GM23338 (cell line): ENCODE data around the gene COX17. TPM values are rescaled to one million over a fixed set of nuclear protein-coding genes. Genes with fewer than 3 reads are reported as not detected.

Source experiments
- ATAC-seq: fragments of 200-7000 bp; cut with Tn5 transposase; 3 replicates; pipeline ENCODE4 v1.9.1; 2020
- DNase-seq: peaks from one replicate; pipeline ENCODE4 v3.0.0-alpha.2; 2015; ENCODE audit warnings: low spot score
- H2AFZ ChIP-seq: fragments of 200-600 bp; sonication (generic); 2 replicates; pipeline ENCODE4 v1.8.0; 2016; ENCODE audit warnings: antibody characterized with exemption, mild to moderate bottlenecking, moderate library complexity
- H3F3A ChIP-seq: fragments of 200-600 bp; sonication (generic); replicated peaks from 2 replicates; pipeline ENCODE4 v1.8.0; 2017; ENCODE audit warnings: antibody characterized with exemption, mixed run types, low read depth
- H3K27ac ChIP-seq: fragments of 200-600 bp; sonication (generic); 2 replicates; pipeline ENCODE4 v1.6.1; 2016; ENCODE audit warnings: low read depth
- H3K27me3 ChIP-seq: fragments of 200-600 bp; sonication (generic); 2 replicates; pipeline ENCODE4 v1.8.0; 2016; ENCODE audit warnings: mild to moderate bottlenecking, mixed run types, moderate library complexity; ENCODE audit not compliant: insufficient read depth
- H3K36me3 ChIP-seq: fragments of 200-600 bp; sonication (generic); 2 replicates; pipeline ENCODE4 v1.8.0; 2016; ENCODE audit warnings: mild to moderate bottlenecking; ENCODE audit not compliant: insufficient read depth
- H3K4me1 ChIP-seq: fragments of 200-600 bp; sonication (generic); 2 replicates; pipeline ENCODE4 v1.8.0; 2016; ENCODE audit warnings: mild to moderate bottlenecking, moderate library complexity; ENCODE audit not compliant: insufficient read depth
- H3K4me2 ChIP-seq: fragments of 200-600 bp; sonication (generic); 2 replicates; pipeline ENCODE4 v1.7.1; 2017; ENCODE audit warnings: mixed run types
- H3K4me3 ChIP-seq: fragments of 200-600 bp; sonication (generic); 2 replicates; pipeline ENCODE4 v1.6.1; 2016; ENCODE audit warnings: mixed run types
- H3K79me2 ChIP-seq: fragments of 200-600 bp; sonication (generic); replicated peaks from 2 replicates; pipeline ENCODE4 v1.8.0; 2017; ENCODE audit warnings: mild to moderate bottlenecking; ENCODE audit not compliant: insufficient read depth
- H3K9me2 ChIP-seq: fragments of 200-600 bp; sonication (generic); 2 replicates; pipeline ENCODE4 v1.8.0; 2017; ENCODE audit not compliant: insufficient read depth
- H4K20me1 ChIP-seq: fragments of 200-600 bp; sonication (generic); replicated peaks from 2 replicates; pipeline ENCODE4 v1.8.0; 2017; ENCODE audit warnings: mild to moderate bottlenecking; ENCODE audit not compliant: insufficient read depth
- H3K27ac Mint-ChIP-seq: 2 replicates; pipeline ENCODE4 v1.8.0; 2020; ENCODE audit warnings: inconsistent platforms, mild to moderate bottlenecking, moderate library complexity, mixed read lengths
- H3K27me3 Mint-ChIP-seq: 3 replicates; pipeline ENCODE4 v1.8.0; 2022; ENCODE audit warnings: low read depth, mild to moderate bottlenecking, moderate library complexity, mixed read lengths, inconsistent platforms; ENCODE audit not compliant: insufficient read depth, poor library complexity
- H3K36me3 Mint-ChIP-seq: 3 replicates; pipeline ENCODE4 v1.8.0; 2021; ENCODE audit warnings: low read depth, mild to moderate bottlenecking, inconsistent platforms, moderate library complexity, mixed read lengths
- H3K4me1 Mint-ChIP-seq: 3 replicates; pipeline ENCODE4 v1.8.0; 2020; ENCODE audit warnings: mild to moderate bottlenecking, inconsistent platforms, mixed read lengths
- H3K4me3 Mint-ChIP-seq: 3 replicates; pipeline ENCODE4 v1.8.0; 2021; ENCODE audit warnings: moderate library complexity, mild to moderate bottlenecking, inconsistent platforms, mixed read lengths
- H3K9me3 Mint-ChIP-seq: 3 replicates; pipeline ENCODE4 v1.8.0; 2020; ENCODE audit warnings: moderate library complexity, mild to moderate bottlenecking, inconsistent platforms, mixed read lengths
- CREB1 ChIP-seq: fragments of 250-450 bp; sonication (Bioruptor Pico); IDR thresholded peaks from 2 replicates; pipeline ENCODE4 v1.5.0; 2020; ENCODE audit warnings: low read depth, mild to moderate bottlenecking, moderate library complexity
- EZH2phosphoT487 ChIP-seq: fragments of 200-600 bp; sonication (generic); IDR thresholded peaks from one replicate; pipeline ENCODE4 v1.8.1; 2018; ENCODE audit warnings: antibody characterized with exemption; ENCODE audit not compliant: unreplicated experiment
- JUNB ChIP-seq: IDR thresholded peaks from one replicate; pipeline ENCODE4 v1.6.1; 2016; ENCODE audit warnings: antibody characterized with exemption; ENCODE audit not compliant: unreplicated experiment
- POLR2AphosphoS5 ChIP-seq: IDR thresholded peaks from 2 replicates; pipeline ENCODE4 v1.6.1; 2016; ENCODE audit warnings: antibody characterized with exemption, low read depth
- STAT1 ChIP-seq: IDR thresholded peaks from one replicate; pipeline ENCODE4 v1.6.1; 2016; ENCODE audit warnings: antibody characterized with exemption; ENCODE audit not compliant: unreplicated experiment
- ZNF114 ChIP-seq: fragments of 250-450 bp; sonication (Bioruptor Pico); IDR thresholded peaks from 2 replicates; pipeline ENCODE4 v1.5.0; 2020; ENCODE audit warnings: mild to moderate bottlenecking, moderate library complexity
- ZNF331 ChIP-seq: fragments of 250-450 bp; sonication (Bioruptor Pico); IDR thresholded peaks from 2 replicates; pipeline ENCODE4 v1.5.0; 2020; ENCODE audit warnings: low read depth, mild to moderate bottlenecking, moderate library complexity
- ZNF462 ChIP-seq: fragments of 250-450 bp; sonication (Bioruptor Pico); IDR thresholded peaks from 2 replicates; pipeline ENCODE4 v1.5.0; 2020; ENCODE audit warnings: mild to moderate bottlenecking, moderate library complexity
- polyA plus RNA-seq: library from polyadenylated mRNA; unstranded; fragments of >200 nt; fragmentation: Nextera tagmentation; extraction: Ambion mirVana; gene quantifications from 2 replicates; pipeline ENCODE4 v1.2.1, GENCODE V29; 2016
- total RNA-seq: library from RNA; depleted of rRNA; stranded (reverse); fragments of >200 nt; shearing (Covaris generic); gene quantifications from 2 replicates; pipeline ENCODE4 v1.2.3, GENCODE V29; 2014
- TF ChIP-seq, protein P1 (sequence below): IDR thresholded peaks from one replicate; pipeline ENCODE4 v1.6.1; 2018; ENCODE audit warnings: antibody characterized with exemption; ENCODE audit not compliant: unreplicated experiment
- TF ChIP-seq, protein P2 (sequence below), 2 experiments: fragments of 200-600 bp in 1 of 2; sonication (generic) in 1 of 2; conservative IDR thresholded peaks; 2 replicates each; pipeline versions ENCODE4 v1.5.1 to v1.6.1; 2016 to 2017; ENCODE audit warnings: antibody characterized with exemption in 2 of 2, low read depth in 2 of 2, mild to moderate bottlenecking in 2 of 2, moderate library complexity in 1 of 2

The COX17 gene
- total and polyA plus RNA-seq, 2 experiments from 2014 or later, result 24.0 to 324 TPM

DNA sequence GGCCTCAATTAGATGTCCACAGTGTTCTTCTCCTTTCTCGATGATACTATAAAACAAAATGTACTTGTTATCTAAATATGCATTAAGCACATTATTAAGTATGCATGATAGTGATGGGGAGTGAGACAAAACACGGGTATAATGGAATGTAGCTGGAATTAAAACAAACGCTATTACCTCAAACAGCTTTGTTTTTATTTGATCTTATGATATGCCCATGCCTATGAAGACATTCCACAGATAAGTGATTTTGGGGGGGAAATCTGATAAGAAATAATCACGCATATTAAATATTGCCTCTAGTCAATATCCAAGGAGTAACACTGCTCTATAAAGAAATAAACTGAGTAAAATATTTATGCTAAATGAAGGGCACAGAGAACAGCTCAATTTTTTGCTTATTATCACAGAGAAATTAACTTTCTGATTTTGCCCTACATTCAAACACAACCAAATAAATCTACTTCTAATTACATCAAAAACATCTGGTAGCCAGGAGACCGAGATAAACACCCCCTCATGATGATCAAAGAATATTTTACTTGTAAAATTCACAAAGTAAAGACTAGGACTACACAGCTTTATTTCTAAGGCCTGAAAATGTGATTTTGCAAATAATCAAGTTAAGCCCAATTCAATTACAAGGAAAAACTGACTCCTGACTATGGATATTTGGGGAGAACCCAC lies 1.9 kb downstream of the COX17 start:
- Histone ChIP-seq H3K9me2 (no peaks in the 10 kb centered on the region), H3K4me3 (peak overlapping the region; percentile 75; the same call in 1 of the 2 replicates), H3K36me3 (peaks cover 19% of the 10 kb centered on the region), H3F3A (no peaks in the 10 kb centered on the region), H3K4me2 (peak overlapping the region; percentile 97), H4K20me1 (no peaks in the 10 kb centered on the region), H3K79me2 (peaks cover 17% of the 10 kb centered on the region), H3K27ac (no peak overlapping the region), H3K4me1 (peaks cover 6% of the 10 kb centered on the region; the same call in 1 of the 2 replicates), H3K27me3 (no peaks in the 10 kb centered on the region), H2AFZ (no peak overlapping the region)
- Mint-ChIP-seq H3K27me3 (peaks cover 8% of the 10 kb centered on the region), H3K36me3 (peaks cover 42% of the 10 kb centered on the region), H3K27ac (no peak overlapping the region), H3K9me3 (no peaks in the 10 kb centered on the region), H3K4me1 (peaks cover 15% of the 10 kb centered on the region; the same call in 1 of the 3 replicates), H3K4me3 (peak overlapping the region; percentile 94)
- no peak for TF ChIP-seq CREB1 (CRISPR knock-in tag)
- TF ChIP-seq, protein P1, sequence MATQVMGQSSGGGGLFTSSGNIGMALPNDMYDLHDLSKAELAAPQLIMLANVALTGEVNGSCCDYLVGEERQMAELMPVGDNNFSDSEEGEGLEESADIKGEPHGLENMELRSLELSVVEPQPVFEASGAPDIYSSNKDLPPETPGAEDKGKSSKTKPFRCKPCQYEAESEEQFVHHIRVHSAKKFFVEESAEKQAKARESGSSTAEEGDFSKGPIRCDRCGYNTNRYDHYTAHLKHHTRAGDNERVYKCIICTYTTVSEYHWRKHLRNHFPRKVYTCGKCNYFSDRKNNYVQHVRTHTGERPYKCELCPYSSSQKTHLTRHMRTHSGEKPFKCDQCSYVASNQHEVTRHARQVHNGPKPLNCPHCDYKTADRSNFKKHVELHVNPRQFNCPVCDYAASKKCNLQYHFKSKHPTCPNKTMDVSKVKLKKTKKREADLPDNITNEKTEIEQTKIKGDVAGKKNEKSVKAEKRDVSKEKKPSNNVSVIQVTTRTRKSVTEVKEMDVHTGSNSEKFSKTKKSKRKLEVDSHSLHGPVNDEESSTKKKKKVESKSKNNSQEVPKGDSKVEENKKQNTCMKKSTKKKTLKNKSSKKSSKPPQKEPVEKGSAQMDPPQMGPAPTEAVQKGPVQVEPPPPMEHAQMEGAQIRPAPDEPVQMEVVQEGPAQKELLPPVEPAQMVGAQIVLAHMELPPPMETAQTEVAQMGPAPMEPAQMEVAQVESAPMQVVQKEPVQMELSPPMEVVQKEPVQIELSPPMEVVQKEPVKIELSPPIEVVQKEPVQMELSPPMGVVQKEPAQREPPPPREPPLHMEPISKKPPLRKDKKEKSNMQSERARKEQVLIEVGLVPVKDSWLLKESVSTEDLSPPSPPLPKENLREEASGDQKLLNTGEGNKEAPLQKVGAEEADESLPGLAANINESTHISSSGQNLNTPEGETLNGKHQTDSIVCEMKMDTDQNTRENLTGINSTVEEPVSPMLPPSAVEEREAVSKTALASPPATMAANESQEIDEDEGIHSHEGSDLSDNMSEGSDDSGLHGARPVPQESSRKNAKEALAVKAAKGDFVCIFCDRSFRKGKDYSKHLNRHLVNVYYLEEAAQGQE, result no peak
- no peak for TF ChIP-seq STAT1
- TF ChIP-seq EZH2phosphoT487, result no peak
- no peak for TF ChIP-seq ZNF331 (CRISPR knock-in tag)
- no peak for TF ChIP-seq POLR2AphosphoS5
- TF ChIP-seq ZNF114, result no peak
- TF ChIP-seq ZNF462 (CRISPR knock-in tag), result no peak
- TF ChIP-seq, protein P2, sequence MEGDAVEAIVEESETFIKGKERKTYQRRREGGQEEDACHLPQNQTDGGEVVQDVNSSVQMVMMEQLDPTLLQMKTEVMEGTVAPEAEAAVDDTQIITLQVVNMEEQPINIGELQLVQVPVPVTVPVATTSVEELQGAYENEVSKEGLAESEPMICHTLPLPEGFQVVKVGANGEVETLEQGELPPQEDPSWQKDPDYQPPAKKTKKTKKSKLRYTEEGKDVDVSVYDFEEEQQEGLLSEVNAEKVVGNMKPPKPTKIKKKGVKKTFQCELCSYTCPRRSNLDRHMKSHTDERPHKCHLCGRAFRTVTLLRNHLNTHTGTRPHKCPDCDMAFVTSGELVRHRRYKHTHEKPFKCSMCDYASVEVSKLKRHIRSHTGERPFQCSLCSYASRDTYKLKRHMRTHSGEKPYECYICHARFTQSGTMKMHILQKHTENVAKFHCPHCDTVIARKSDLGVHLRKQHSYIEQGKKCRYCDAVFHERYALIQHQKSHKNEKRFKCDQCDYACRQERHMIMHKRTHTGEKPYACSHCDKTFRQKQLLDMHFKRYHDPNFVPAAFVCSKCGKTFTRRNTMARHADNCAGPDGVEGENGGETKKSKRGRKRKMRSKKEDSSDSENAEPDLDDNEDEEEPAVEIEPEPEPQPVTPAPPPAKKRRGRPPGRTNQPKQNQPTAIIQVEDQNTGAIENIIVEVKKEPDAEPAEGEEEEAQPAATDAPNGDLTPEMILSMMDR (conservative IDR thresholded peaks at IDR 0.05; ENCODE audit: low read depth in 2 of 2), result no peak
- TF ChIP-seq JUNB, result no peak
- ATAC-seq, result no peak
- DNase-seq, result no peak
